GM21717 (cell line): ENCODE results near the gene TRAF5.

ENCODE experiments used
- ATAC-seq: cut with Tn5 transposase; IDR thresholded peaks from one replicate; pipeline ENCODE4 v1.9.1; 2021; ENCODE audit warnings: mild to moderate bottlenecking, moderate library complexity; ENCODE audit not compliant: unreplicated experiment

Gene TRAF5

DNA sequence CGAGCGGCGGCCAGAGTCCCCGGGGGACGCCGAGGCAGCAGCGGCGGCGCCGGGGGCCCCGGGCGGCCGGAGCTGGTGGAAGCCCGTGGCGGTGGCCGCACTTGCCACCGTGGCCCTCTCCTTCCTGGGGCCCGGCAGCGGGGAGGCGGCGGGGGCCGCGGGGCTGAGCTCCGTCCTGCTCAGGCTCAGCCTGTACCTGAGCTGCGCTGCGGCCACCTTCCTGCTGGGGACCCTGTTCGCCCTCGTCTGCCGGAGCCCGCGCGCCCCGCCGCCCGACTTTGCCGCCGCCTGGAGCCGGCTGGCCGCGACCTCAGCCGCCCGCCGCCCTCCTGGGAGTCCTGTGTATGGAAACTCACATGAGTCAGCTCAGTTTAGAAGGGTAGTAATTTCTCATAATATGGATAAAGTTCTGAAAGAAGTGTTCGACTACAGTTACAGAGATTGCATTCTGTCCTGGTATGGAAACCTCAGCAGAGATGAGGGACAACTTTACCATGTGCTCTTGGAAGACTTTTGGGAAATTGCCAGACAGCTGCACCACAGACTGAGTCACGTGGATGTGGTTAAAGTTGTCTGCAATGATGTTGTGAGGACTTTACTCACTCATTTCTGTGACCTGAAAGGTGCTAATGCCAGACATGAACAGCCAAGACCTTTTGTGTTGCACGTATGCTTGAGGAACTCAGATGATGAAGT lies 90.1 kb downstream of the TRAF5 start:
- ATAC-seq: peak; percentile 62

DNA sequence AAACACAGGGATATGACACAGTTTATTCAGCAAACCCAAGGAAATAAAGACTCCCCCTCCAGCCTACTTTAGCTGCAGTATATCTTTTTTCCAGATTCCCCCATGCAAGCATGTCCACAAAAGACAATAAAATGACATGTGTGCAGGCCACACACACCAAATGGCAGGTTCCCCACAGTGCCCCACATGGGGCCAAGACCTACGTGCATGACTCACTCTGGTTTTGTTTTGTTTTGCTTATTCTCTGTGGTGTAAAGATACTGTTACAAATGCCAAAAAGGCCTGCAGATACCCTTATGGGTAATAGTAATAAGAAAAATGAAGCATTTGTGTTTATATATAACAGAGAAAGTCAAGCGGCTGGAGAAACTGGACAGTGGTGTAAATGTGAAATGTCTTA lies 93.8 kb downstream of the TRAF5 start:
- no peak for ATAC-seq

GRCh38 chr1:211420845-211421454 lies 94.3 kb downstream of the TRAF5 start:
- no peak for ATAC-seq

GRCh38 chr1:211424018-211424417 lies 97.4 kb downstream of the TRAF5 start:
- no peak for ATAC-seq
